HK-2 (cell line): ENCODE measurements around the gene AGAP1.

Experiments
- DNase-seq: peaks from one replicate; pipeline ENCODE4 v3.0.0-alpha.2; 2018; ENCODE audit not compliant: unreplicated experiment

Gene AGAP1

GRCh38 chr2:235961711-235962110 is 467.9 kb downstream of the AGAP1 start:
- no peak for DNase-seq

GRCh38 chr2:235963853-235964577 is 470.2 kb downstream of the AGAP1 start:
- no peak for DNase-seq

- no peak for DNase-seq
These were observed 471.0 kb downstream of the AGAP1 start for GRCh38 chr2:235964787-235965390.

- DNase-seq: no peak
These were observed 472.6 kb downstream of the AGAP1 start for GRCh38 chr2:235966396-235966795.

- no peak for DNase-seq
These were observed 473.3 kb downstream of the AGAP1 start for GRCh38 chr2:235966932-235967757.

- no peak for DNase-seq
These were observed 474.3 kb downstream of the AGAP1 start for GRCh38 chr2:235968155-235968554.

- no peak for DNase-seq
These were observed 474.9 kb downstream of the AGAP1 start for GRCh38 chr2:235968616-235969324.

GRCh38 chr2:235970204-235971040 is 476.6 kb downstream of the AGAP1 start:
- DNase-seq: no peak

- DNase-seq: no peak
These were observed 482.7 kb downstream of the AGAP1 start for GRCh38 chr2:235976516-235976915.

- no peak for DNase-seq
These were observed 483.1 kb downstream of the AGAP1 start for GRCh38 chr2:235976956-235977355.

GRCh38 chr2:235977445-235977844 is 483.6 kb downstream of the AGAP1 start:
- DNase-seq: no peak

- DNase-seq: no peak
These were observed 484.2 kb downstream of the AGAP1 start for GRCh38 chr2:235978022-235978421.

GRCh38 chr2:235979037-235979436 is 485.2 kb downstream of the AGAP1 start:
- DNase-seq: no peak

- no peak for DNase-seq
These were observed 486.1 kb downstream of the AGAP1 start for GRCh38 chr2:235979753-235980435.

GRCh38 chr2:235981631-235982030 is 487.8 kb downstream of the AGAP1 start:
- no peak for DNase-seq

- no peak for DNase-seq
These were observed 489.2 kb downstream of the AGAP1 start for GRCh38 chr2:235983016-235983415.

- no peak for DNase-seq
These were observed 490.7 kb downstream of the AGAP1 start for GRCh38 chr2:235984552-235984951.

- DNase-seq: no peak
These were observed 492.5 kb downstream of the AGAP1 start for GRCh38 chr2:235986361-235986760.

- DNase-seq: no peak
These were observed 494.6 kb downstream of the AGAP1 start for GRCh38 chr2:235988271-235989015.

GRCh38 chr2:235989591-235989990 is 495.7 kb downstream of the AGAP1 start:
- DNase-seq: no peak
